Measurements from ENCODE around the gene DDB1. TPM values are rescaled to one million over a fixed set of nuclear protein-coding genes. Genes with fewer than 3 reads are reported as not detected.

The DDB1 gene
- total and polyA plus RNA-seq, 2 of the 13 experiments (the other 11 are each of a cell fraction or from before 2014, with no cell fraction given): 217 to 266 TPM

DNA sequence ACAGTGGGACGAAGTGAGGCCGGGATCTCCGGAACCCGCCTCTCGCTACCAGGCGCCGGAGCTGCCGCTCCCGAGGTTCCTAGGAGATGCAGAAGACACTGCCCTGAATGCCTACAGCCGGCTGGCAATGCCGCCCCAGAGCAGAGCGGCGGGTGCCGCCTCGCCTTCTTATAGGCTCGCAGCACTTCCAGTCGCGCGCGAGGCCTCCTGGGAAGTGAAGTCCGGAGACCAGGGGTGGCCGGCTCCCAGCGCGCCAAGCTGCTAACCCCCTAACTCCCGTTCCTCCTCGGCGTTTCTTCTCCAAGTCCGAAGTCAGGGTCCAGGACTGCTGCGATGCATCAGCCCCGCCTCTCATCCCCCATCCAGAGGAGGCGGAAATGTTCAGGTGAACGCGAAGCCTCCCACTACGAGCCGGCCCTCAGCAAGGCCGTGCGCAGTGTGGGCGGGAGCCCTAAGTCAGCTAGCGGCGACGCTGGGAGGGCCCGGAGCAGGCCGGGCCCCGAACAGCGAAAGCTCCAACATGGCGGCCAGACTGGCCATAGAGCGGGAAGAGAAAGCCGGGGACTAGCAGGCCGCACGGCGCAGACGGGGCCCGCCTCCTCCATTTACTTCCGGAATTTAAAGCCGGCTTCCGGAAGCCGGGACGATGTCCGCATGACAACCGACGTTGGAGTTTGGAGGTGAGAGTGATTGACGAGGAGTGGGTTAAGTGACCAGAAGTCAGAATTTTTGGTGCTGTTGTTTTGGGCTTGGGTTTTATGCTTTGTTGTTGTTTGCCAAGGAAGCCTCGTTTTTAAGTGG lies 29.0 kb upstream of the DDB1 start, which contains the start of the genes CYB561A3 and TMEM138 (continued):
- TF ChIP-seq, protein P1, sequence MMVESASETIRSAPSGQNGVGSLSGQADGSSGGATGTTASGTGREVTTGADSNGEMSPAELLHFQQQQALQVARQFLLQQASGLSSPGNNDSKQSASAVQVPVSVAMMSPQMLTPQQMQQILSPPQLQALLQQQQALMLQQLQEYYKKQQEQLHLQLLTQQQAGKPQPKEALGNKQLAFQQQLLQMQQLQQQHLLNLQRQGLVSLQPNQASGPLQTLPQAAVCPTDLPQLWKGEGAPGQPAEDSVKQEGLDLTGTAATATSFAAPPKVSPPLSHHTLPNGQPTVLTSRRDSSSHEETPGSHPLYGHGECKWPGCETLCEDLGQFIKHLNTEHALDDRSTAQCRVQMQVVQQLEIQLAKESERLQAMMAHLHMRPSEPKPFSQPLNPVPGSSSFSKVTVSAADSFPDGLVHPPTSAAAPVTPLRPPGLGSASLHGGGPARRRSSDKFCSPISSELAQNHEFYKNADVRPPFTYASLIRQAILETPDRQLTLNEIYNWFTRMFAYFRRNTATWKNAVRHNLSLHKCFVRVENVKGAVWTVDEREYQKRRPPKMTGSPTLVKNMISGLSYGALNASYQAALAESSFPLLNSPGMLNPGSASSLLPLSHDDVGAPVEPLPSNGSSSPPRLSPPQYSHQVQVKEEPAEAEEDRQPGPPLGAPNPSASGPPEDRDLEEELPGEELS (CRISPR knock-in tag; IDR thresholded peaks at IDR 0.05): no peak
- no peak for TF ChIP-seq ZNF720 (CRISPR knock-in tag; IDR thresholded peaks at IDR 0.05)
- TF ChIP-seq, protein P2, sequence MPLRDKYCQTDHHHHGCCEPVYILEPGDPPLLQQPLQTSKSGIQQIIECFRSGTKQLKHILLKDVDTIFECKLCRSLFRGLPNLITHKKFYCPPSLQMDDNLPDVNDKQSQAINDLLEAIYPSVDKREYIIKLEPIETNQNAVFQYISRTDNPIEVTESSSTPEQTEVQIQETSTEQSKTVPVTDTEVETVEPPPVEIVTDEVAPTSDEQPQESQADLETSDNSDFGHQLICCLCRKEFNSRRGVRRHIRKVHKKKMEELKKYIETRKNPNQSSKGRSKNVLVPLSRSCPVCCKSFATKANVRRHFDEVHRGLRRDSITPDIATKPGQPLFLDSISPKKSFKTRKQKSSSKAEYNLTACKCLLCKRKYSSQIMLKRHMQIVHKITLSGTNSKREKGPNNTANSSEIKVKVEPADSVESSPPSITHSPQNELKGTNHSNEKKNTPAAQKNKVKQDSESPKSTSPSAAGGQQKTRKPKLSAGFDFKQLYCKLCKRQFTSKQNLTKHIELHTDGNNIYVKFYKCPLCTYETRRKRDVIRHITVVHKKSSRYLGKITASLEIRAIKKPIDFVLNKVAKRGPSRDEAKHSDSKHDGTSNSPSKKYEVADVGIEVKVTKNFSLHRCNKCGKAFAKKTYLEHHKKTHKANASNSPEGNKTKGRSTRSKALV (CRISPR knock-in tag; IDR thresholded peaks at IDR 0.05): peak; percentile 67; the same call in 1 of the 2 replicates
- TF ChIP-seq GABPB1 (CRISPR knock-in tag; IDR thresholded peaks at IDR 0.05): peak; percentile 95
- TF ChIP-seq SIX4 (CRISPR knock-in tag; IDR thresholded peaks at IDR 0.05): no peak
- TF ChIP-seq SCMH1 (CRISPR knock-in tag; IDR thresholded peaks at IDR 0.05; ENCODE audit: borderline replicate concordance): no peak
- TF ChIP-seq MED1 (CRISPR knock-in tag; IDR thresholded peaks at IDR 0.05): no peak
- TF ChIP-seq, protein P3, sequence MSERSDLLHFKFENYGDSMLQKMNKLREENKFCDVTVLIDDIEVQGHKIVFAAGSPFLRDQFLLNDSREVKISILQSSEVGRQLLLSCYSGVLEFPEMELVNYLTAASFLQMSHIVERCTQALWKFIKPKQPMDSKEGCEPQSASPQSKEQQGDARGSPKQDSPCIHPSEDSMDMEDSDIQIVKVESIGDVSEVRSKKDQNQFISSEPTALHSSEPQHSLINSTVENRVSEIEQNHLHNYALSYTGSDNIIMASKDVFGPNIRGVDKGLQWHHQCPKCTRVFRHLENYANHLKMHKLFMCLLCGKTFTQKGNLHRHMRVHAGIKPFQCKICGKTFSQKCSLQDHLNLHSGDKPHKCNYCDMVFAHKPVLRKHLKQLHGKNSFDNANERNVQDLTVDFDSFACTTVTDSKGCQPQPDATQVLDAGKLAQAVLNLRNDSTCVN (CRISPR knock-in tag; IDR thresholded peaks at IDR 0.05; ENCODE audit: borderline replicate concordance): no peak
- TF ChIP-seq HNF4A (CRISPR knock-in tag; IDR thresholded peaks at IDR 0.05): peak; percentile 34; the same call in 1 of the 2 replicates
- TF ChIP-seq ZNF878 (CRISPR knock-in tag; IDR thresholded peaks at IDR 0.05): no peak
- TF ChIP-seq ZNF260 (CRISPR knock-in tag; IDR thresholded peaks at IDR 0.05; ENCODE audit: borderline replicate concordance, low read depth): no peak
- TF ChIP-seq PHF21A (CRISPR knock-in tag; IDR thresholded peaks at IDR 0.05): no peak
- TF ChIP-seq MTA3 (CRISPR knock-in tag; IDR thresholded peaks at IDR 0.05): no peak
- TF ChIP-seq RFX1 (IDR thresholded peaks at IDR 0.05): no peak
- no peak for TF ChIP-seq SIN3B (IDR thresholded peaks at IDR 0.05; ENCODE audit: low read length)
- TF ChIP-seq ZNF879 (CRISPR knock-in tag; IDR thresholded peaks at IDR 0.05): no peak; the same call in 1 of the 2 replicates
- TF ChIP-seq, protein P4, sequence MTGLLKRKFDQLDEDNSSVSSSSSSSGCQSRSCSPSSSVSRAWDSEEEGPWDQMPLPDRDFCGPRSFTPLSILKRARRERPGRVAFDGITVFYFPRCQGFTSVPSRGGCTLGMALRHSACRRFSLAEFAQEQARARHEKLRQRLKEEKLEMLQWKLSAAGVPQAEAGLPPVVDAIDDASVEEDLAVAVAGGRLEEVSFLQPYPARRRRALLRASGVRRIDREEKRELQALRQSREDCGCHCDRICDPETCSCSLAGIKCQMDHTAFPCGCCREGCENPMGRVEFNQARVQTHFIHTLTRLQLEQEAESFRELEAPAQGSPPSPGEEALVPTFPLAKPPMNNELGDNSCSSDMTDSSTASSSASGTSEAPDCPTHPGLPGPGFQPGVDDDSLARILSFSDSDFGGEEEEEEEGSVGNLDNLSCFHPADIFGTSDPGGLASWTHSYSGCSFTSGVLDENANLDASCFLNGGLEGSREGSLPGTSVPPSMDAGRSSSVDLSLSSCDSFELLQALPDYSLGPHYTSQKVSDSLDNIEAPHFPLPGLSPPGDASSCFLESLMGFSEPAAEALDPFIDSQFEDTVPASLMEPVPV (CRISPR knock-in tag; IDR thresholded peaks at IDR 0.05): peak; percentile 82; the same call in 1 of the 2 replicates
- no peak for TF ChIP-seq MZF1 (CRISPR knock-in tag; IDR thresholded peaks at IDR 0.05; ENCODE audit: borderline replicate concordance)
- TF ChIP-seq KLF11 (CRISPR knock-in tag; IDR thresholded peaks at IDR 0.05): no peak; the same call in 1 of the 2 replicates
- TF ChIP-seq ZNF121 (CRISPR knock-in tag; IDR thresholded peaks at IDR 0.05): no peak
- no peak for TF ChIP-seq ZNF367 (CRISPR knock-in tag; IDR thresholded peaks at IDR 0.05; ENCODE audit: borderline replicate concordance)
- TF ChIP-seq ZNF737 (CRISPR knock-in tag; IDR thresholded peaks at IDR 0.05; ENCODE audit: borderline replicate concordance): no peak; the same call in 1 of the 2 replicates
